Body of pancreas (tissue), 4 donors: ENCODE data around the gene THSD4. TPM values are rescaled to one million over a fixed set of nuclear protein-coding genes. Genes with fewer than 3 reads are reported as not detected.

Experiments used
- ATAC-seq: fragments of 150-250 bp; one replicate; pipeline ENCODE4 v1.9.1; 2016
- DNase-seq, 4 donors: peaks; one replicate each; pipeline ENCODE4 v3.0.0-alpha.2; 2019
- H3K27ac ChIP-seq, 4 donors: fragments of 200-600 bp; sonication (generic); 1 replicate in 3 of 4; 2 replicates in 1 of 4; pipeline versions ENCODE4 v1.5.1 to v1.6.1; 2016 to 2019; ENCODE audit warnings: mild to moderate bottlenecking in 1 of 4, mixed read lengths in 1 of 4, moderate library complexity in 1 of 4
- H3K27me3 ChIP-seq, 2 donors: fragments of 200-600 bp; sonication (generic); one replicate each; pipeline ENCODE4 v1.6.0; 2016; ENCODE audit warnings: mild to moderate bottlenecking in 1 of 2
- H3K36me3 ChIP-seq, 2 donors: fragments of 200-600 bp; sonication (generic); replicated peaks in 1 of 2; 2 replicates each; pipeline ENCODE4 v1.5.1; 2016; ENCODE audit warnings: low read depth in 2 of 2; ENCODE audit not compliant: insufficient read depth in 1 of 2
- H3K4me1 ChIP-seq: fragments of 200-600 bp; sonication (generic); one replicate; pipeline ENCODE4 v1.6.0; 2016
- H3K4me3 ChIP-seq, 2 donors: fragments of 200-600 bp; sonication (generic); 1 replicate in 1 of 2; 2 replicates in 1 of 2; pipeline ENCODE4 v1.5.1; 2016 to 2019
- H3K9me3 ChIP-seq, 3 donors: fragments of 200-600 bp; sonication (generic); 1 replicate in 2 of 3; 2 replicates in 1 of 3; pipeline ENCODE4 v1.5.1; 2016
- CTCF ChIP-seq, 7 experiments: fragments of 450-650 bp in 4 of 7; fragments of 200-600 bp in 3 of 7; sonication (generic) in 3 of 7; IDR thresholded peaks; one replicate each; pipeline ENCODE4 v1.5.1; 2016 to 2019; ENCODE audit warnings: antibody characterized with exemption in 7 of 7
- POLR2A ChIP-seq, 3 donors: fragments of 450-650 bp; IDR thresholded peaks; one replicate each; pipeline ENCODE4 v1.6.1; 2016; ENCODE audit warnings: antibody characterized with exemption in 3 of 3, mild to moderate bottlenecking in 2 of 3
- WGBS, 2 donors: methylation state at CpG; one replicate each; pipeline ENCODE4 v1.1.5; 2017; 5-methylcytosine and 5-hydroxymethylcytosine counted together
- intact Hi-C: fragments of 100-400 bp; cut with DNase I; formaldehyde crosslinking; loops from one replicate; pipeline ENCODE4 v1.15.1; 2023
- total RNA-seq, 2 donors: library from RNA; depleted of rRNA; stranded (reverse); fragments of >200 nt; gene quantifications; one replicate each; pipeline ENCODE4 v1.1.0, GENCODE V29; 2016

THSD4 gene
- total RNA-seq, 2 donors from 2014 or later, result 12.9 to 16.1 TPM

- DNase-seq (no peak), ATAC-seq (no peak)
- no peak overlapping the region for H3K27ac ChIP-seq
- no peaks in the 10 kb centered on the region for H3K36me3 ChIP-seq
- intact Hi-C loops, result no loop called here
- H3K4me3 ChIP-seq, result no peak overlapping the region
- no peaks in the 10 kb centered on the region for H3K27me3 ChIP-seq
- TF ChIP-seq CTCF (IDR thresholded peaks at IDR 0.05), result no peak
- TF ChIP-seq POLR2A (IDR thresholded peaks at IDR 0.05), result no peak
- H3K4me1 ChIP-seq, result no peaks in the 10 kb centered on the region
- H3K9me3 ChIP-seq, result no peaks in the 10 kb centered on the region
- 79 to 81% methylated on average over 9 to 16 of the region's 16 CpGs for WGBS, 2 donors
Measured at GRCh38 chr15:71737761-71738160, 622.5 kb downstream of the THSD4 start.

DNA sequence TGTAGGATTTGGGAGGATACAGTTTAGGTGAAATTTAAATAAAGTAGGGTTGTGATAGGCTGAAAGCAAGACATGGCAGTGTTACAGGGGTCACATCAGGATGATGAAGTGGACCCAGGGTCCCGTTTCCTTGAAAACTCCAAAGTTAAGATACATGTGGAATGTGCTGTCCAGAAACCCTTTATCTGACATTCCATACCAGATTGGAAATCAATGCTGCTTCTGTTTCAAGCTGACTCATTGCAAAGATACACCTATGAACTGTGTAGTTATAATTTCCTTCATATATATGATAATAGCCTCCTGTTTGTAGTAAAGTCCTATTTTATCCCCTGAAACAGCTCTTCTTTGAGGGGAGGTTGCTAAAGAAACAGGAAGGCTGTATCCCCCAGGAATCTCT, 624.1 kb downstream of the THSD4 start:
- Histone ChIP-seq H3K4me3 (no peak overlapping the region), H3K4me1 (no peaks in the 10 kb centered on the region), H3K9me3 (no peaks in the 10 kb centered on the region), H3K36me3 (no peaks in the 10 kb centered on the region), H3K27me3 (no peaks in the 10 kb centered on the region), H3K27ac (no peak overlapping the region)
- no peak for DNase-seq
- intact Hi-C loops, result no loop called here
- 12% methylated on average over 1 of the region's 1 CpG for WGBS, 2 donors
- no peak for TF ChIP-seq CTCF (IDR thresholded peaks at IDR 0.05)
- no peak for TF ChIP-seq POLR2A (IDR thresholded peaks at IDR 0.05)
- no peak for ATAC-seq

- Histone ChIP-seq H3K9me3 (no peaks in the 10 kb centered on the region), H3K36me3 (no peaks in the 10 kb centered on the region), H3K27ac (no peak overlapping the region), H3K4me3 (no peak overlapping the region), H3K27me3 (no peaks in the 10 kb centered on the region), H3K4me1 (peaks cover 8% of the 10 kb centered on the region)
- intact Hi-C loops, result loop anchor here (5.0 to 10.0 kb wide), 2 partner anchors 59 to 422 kb away; no protein-coding TSS in a partner anchor
- WGBS, 2 donors, result 74 to 82% methylated on average over 5 of the region's 5 CpGs
- no peak for ATAC-seq
- TF ChIP-seq CTCF (IDR thresholded peaks at IDR 0.05) (no peak), POLR2A (IDR thresholded peaks at IDR 0.05) (no peak)
- no peak for DNase-seq
Measured at GRCh38 chr15:71742964-71743363, 627.7 kb downstream of the THSD4 start.

DNA sequence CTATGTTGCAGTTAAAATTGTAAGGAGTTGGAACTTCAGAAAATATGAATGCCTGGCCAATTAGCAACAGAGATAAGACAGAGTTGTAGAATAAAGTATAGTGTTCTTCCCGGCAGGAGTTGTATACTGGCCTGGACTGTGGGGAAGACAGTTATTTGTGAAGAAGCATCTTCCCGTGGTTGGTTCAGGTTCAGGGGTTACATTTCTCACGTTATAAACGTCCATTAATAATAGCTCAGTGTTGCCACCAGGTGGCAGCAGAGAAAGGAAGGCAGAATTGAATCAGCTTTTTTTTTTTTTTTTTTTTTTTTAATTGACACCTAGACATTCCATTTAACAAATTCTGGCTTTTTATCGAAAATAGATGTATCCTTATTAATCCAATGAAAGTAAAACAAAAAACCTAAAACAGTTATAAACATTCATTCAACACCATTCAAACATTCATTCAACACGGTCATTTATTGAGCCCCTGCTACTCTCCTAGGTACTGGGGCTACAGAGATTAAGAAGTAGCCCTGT, 628.7 kb downstream of the THSD4 start:
- peak; percentile 71 to 76 (median 74) for DNase-seq
- intact Hi-C loops, result loop anchor here (5.0 to 10.0 kb wide), 2 partner anchors 58 to 421 kb away; no protein-coding TSS in a partner anchor
- no peak overlapping the region for H3K4me3 ChIP-seq
- ATAC-seq, result no peak
- no peaks in the 10 kb centered on the region for H3K36me3 ChIP-seq
- 16 to 18% methylated on average over 6 of the region's 6 CpGs for WGBS, 2 donors
- H3K27ac ChIP-seq, result no peak overlapping the region
- no peak for TF ChIP-seq POLR2A (IDR thresholded peaks at IDR 0.05)
- peak; percentile 52 to 85 (median 65) for TF ChIP-seq CTCF (IDR thresholded peaks at IDR 0.05)
- H3K9me3 ChIP-seq, result no peaks in the 10 kb centered on the region
- H3K4me1 ChIP-seq, result peaks cover 11% of the 10 kb centered on the region
- H3K27me3 ChIP-seq, result no peaks in the 10 kb centered on the region

DNA sequence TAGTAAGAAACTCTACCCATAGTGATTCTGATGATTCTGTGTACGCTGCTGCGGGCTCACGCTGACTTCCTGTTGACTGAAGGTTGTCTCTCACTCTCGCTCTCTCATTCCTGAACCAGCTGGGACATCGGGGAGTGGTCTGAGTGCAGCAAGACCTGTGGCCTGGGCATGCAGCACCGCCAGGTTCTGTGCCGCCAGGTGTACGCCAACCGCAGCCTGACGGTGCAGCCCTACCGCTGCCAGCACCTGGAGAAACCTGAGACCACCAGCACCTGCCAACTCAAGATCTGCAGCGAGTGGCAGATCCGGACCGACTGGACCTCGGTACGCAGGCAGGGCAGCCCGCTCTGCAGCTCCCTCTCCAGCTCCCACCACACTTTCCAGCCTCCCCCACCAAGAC, 631.4 kb downstream of the THSD4 start:
- peaks cover 11% of the 10 kb centered on the region for H3K4me1 ChIP-seq
- 75 to 82% methylated on average over 16 to 17 of the region's 17 CpGs for WGBS, 2 donors
- no peak overlapping the region for H3K4me3 ChIP-seq
- ATAC-seq, result no peak
- TF ChIP-seq POLR2A (IDR thresholded peaks at IDR 0.05) (no peak), CTCF (IDR thresholded peaks at IDR 0.05) (no peak)
- H3K36me3 ChIP-seq, result no peaks in the 10 kb centered on the region
- H3K9me3 ChIP-seq, result no peaks in the 10 kb centered on the region
- H3K27ac ChIP-seq, result no peak overlapping the region
- intact Hi-C loops, result loop anchor here (10.0 kb wide), 1 partner anchor 418 kb away; no protein-coding TSS in a partner anchor
- no peak for DNase-seq
- no peaks in the 10 kb centered on the region for H3K27me3 ChIP-seq
